ENCODE results near the gene ABCA13.

DNA sequence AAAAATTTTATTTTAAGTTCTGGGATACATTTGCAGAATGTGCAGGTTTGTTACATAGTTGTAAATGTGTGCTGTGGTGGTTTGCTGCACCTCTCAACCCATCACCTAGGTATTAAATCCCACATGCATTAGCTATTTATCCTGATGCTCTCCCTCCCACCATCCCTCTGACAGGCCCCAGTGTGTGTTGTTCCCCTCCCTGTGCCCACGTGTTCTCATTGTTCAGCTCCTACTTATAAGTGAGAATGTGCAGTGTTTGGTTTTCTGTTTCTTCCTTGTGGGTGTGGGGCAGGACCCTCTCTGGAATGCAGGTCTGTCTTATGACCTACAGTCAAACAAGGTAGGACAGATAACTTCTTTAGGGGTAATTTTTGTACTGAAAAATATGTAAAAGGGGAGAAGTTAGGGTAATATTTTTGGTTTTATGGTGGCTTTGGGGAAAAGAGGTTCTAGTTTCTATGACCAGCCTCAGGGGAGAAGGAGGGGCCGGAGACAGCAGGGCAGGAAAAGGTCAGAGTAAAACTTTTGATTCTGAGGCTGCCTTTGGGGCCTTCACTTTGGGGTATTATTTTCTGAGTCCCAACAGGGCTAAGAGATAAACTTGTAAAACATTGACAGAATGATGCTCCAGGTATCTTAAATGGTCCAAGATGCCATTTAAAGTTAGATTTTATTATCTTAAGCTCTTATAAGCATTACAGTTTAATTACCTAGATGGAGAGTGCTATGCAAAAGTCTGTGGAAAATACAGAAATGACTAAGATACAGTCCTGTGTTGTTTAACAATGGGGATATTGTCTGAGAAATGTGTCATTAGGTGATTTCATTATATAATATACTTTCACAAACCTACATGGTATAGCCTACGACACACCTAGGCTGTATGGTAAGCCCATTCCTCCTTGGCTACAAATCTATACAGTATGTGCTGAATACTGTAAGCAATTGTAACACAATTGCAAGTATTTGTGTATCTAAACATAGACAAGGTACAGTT is 354.8 kb downstream of the ABCA13 start:
- TF ChIP-seq CTCF (tag by site-specific recombination; IDR thresholded peaks at IDR 0.05) (no peak), ZNF274 (IDR thresholded peaks at IDR 0.05; ENCODE audit: low read length) (no peak), ZNF274 (tag by site-specific recombination; IDR thresholded peaks at IDR 0.05; ENCODE audit: borderline replicate concordance) (no peak), ZFP37 (tag by site-specific recombination; IDR thresholded peaks at IDR 0.05) (no peak), ZNF513 (tag by site-specific recombination; IDR thresholded peaks at IDR 0.05) (no peak)
